Subcutaneous adipose tissue (tissue), 4 donors: ENCODE measurements around the gene CHRNA4. TPM values are rescaled to one million over a fixed set of nuclear protein-coding genes. Genes with fewer than 3 reads are reported as not detected.

Experiments
- CTCF ChIP-seq: fragments of 450-650 bp; IDR thresholded peaks from one replicate; pipeline ENCODE4 v1.5.1; 2016; ENCODE audit warnings: low read depth, mild to moderate bottlenecking, control low read depth, antibody characterized with exemption, moderate library complexity
- total RNA-seq, 4 donors: library from RNA; depleted of rRNA; stranded (reverse); fragments of >200 nt; gene quantifications; one replicate each; pipeline ENCODE4 v1.1.0, GENCODE V29; 2016

CHRNA4 gene
- total RNA-seq, 4 donors from 2014 or later, result not detected

- TF ChIP-seq CTCF, result no peak
Observed at GRCh38 chr20:63369024-63369530, 7.9 kb upstream of the CHRNA4 start.

GRCh38 chr20:63368151-63368550 lies 7.0 kb upstream of the CHRNA4 start:
- no peak for TF ChIP-seq CTCF

GRCh38 chr20:63367446-63368055 lies 6.4 kb upstream of the CHRNA4 start:
- TF ChIP-seq CTCF, result no peak

GRCh38 chr20:63366390-63367365 lies 5.5 kb upstream of the CHRNA4 start:
- TF ChIP-seq CTCF, result no peak

GRCh38 chr20:63365601-63366389 lies 4.6 kb upstream of the CHRNA4 start:
- TF ChIP-seq CTCF, result no peak

- no peak for TF ChIP-seq CTCF
Observed at GRCh38 chr20:63364801-63365585, 3.8 kb upstream of the CHRNA4 start.
